GM18951 (cell line): ENCODE measurements around the gene ZNF804B.

Experiments used
- POLR2A ChIP-seq: IDR thresholded peaks from 4 replicates; pipeline ENCODE4 v1.6.1; 2011; ENCODE audit warnings: mild to moderate bottlenecking; ENCODE audit not compliant: insufficient read length, insufficient read depth; ENCODE audit errors: extremely low read depth
- in situ Hi-C: fragments of 300-500 bp; cut with MboI; formaldehyde crosslinking; loops from one replicate; pipeline ENCODE4 v1.12.0; 2022; ENCODE audit warnings: low sequenced_read_pairs, mixed read lengths, inconsistent platforms; ENCODE audit not compliant: unreplicated experiment

ZNF804B gene

GRCh38 chr7:88951826-88952225, 192.3 kb downstream of the ZNF804B start:
- in situ Hi-C loops = no loop called here

DNA sequence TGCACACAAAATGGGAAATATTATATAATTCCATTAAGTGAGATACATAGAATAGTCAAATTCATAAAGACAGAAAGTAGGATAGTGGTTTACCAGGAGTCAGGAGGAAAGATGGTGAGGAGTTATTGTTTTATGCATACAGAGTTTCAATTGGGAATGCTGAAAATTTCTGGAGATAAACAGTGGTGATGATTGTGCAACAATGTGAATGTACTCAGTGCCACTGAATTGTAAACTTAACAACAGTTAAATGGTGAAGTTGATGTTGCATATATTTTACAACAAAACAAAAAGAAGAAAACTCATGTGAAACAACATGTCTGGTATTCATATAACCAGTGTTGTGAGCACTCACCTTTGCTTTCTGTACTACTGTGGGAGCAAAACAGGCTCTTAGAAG, 204.9 kb downstream of the ZNF804B start:
- in situ Hi-C loops = no loop called here
- TF ChIP-seq POLR2A = no peak

More at GRCh38 chr7:88951826-88952225, 192.3 kb downstream of the ZNF804B start:
- no peak for TF ChIP-seq POLR2A

DNA sequence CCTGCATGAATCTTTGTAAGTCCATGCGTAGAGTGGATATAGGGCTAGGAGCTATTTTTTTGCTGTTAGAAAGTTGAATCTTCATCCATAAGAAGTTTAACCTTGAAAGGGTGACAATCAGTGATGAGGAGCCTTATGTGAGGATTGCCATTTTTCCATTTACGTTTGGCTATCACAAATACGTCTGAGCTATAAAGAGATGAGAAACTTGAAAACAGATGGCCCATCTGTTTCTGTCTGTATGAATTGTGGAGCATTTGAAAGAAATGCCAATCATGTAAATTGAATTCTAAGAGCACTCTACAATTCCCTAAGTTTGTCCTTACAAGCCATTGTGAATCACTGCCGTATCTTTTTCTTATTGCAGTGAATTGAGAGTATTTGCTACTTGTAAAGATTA, 205.9 kb downstream of the ZNF804B start:
- in situ Hi-C loops = no loop called here
- no peak for TF ChIP-seq POLR2A

DNA sequence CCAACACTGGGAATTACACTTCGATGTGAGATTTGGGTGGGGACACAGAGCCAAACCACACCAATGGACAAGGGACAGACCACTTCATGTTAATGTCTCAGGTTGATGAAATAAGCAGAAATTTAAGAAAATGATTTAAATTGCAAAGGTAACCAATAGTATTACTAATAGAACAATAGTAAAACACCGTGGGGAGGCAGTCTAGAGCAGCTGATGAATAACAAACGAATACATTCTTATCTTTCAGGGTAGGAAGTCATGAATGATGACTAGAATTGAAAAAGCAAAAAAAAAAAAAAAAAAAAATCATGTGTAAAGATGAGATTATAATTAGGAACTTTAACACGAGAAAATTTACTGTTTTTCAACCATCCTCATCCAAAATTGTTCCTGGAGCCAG, 207.9 kb downstream of the ZNF804B start:
- no peak for TF ChIP-seq POLR2A
- in situ Hi-C loops = no loop called here

DNA sequence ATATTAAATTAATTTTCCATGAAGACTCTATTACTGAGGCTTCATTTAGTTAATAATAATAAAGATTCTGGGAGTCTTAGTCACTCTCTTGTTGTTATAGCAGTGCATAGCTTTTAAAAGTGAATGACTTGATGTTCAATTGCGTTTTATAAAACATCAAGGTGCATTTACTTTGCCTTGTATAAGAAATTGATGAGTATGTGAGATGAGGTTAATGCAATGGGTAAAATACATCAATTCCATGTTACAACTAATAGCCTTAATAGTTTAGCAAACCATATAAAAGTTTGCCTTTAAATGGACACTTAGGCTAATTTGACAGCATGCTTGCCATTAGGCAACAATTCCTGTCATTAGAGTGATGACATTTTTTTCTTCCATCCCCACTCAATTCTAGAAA, 209.7 kb downstream of the ZNF804B start:
- in situ Hi-C loops = no loop called here
- TF ChIP-seq POLR2A = no peak

DNA sequence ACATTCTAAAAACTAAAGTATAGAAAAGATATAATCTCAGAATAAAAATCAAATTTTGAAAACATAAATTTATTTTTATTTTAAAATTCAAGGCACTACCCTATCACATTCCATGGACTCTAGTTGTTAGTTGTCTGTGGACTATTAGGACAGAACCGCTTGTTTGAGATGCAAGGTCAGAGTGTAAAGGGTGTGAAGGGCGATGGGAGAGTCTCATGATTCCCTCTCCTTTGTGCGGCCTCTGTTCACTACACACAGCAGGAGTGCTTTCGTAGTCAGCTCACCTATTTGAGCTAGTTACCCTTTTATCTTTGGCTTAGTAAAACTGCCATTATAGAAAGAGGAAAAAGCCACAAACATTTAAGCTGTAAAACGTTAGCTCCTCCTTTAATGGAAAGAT, 225.8 kb downstream of the ZNF804B start:
- TF ChIP-seq POLR2A = no peak
- in situ Hi-C loops = no loop called here

- TF ChIP-seq POLR2A = no peak
- in situ Hi-C loops = no loop called here
Observed at GRCh38 chr7:89001306-89001705, 241.8 kb downstream of the ZNF804B start.

DNA sequence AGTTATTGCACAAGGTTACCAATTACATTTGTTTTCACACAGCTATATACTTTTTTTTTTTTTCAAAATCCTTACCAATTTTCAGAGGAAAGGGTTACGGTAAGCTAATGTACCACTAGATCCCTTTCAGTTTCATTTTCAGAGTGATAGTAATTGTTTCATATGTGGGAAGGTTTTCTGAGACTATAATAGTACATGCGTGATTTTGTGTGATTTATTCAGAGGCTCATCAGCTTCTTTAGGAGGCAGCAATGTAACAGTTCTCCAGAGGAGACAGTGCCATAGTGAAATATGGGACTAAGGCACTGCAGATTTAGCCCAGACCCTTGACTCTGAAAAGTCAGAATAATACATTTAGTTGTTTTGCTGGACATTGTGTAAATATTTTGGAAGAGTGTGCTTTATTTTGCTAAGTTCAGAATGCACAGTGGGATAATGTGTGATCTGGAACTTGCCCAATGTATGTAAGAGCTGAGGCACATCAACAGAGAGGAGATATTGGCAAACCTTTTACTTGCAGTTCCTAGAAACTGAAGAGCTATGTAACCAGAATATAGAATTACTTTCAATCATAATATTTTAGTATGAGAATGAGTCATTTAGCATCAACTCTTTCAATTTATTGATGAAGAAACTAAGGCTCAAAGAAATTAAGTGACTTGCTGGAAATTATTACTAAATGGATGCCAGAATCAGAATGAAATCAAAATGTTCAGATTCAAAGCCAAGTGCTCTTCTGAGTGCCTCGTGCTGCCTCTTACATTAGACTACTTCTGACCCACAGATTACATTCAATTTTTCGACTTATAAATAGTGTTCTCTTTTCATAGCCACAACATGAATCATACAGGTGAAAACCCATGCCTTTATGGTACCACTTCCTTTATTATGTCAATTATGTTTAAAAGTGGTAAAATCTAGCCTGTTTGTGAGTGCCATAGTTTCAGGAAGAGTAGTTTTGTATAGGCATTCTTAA, 243.8 kb downstream of the ZNF804B start:
- in situ Hi-C loops = no loop called here
- TF ChIP-seq POLR2A = no peak

DNA sequence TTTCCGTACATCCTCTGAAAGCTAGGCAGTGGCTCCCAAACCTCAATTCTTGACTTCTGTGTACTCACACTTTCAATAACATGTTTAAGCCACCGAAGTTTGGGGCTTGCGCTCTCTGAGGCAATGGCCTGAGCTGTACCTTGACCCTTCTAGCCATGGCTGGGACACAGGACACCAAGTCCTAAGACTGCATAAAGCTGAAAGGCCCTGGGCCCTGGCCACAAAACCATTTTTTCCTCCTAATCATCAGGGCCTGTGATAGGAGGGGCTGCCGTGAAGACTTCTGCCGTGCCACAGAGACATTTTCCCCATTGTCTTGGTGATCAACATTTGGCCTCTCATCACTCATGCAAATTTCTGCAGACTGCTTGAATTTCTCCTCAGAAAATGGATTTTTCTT, 252.5 kb downstream of the ZNF804B start:
- in situ Hi-C loops = no loop called here
- no peak for TF ChIP-seq POLR2A

GRCh38 chr7:89017695-89018094, 258.2 kb downstream of the ZNF804B start:
- in situ Hi-C loops = no loop called here

GRCh38 chr7:89021741-89022140, 262.2 kb downstream of the ZNF804B start:
- TF ChIP-seq POLR2A = no peak
- in situ Hi-C loops = no loop called here

More at GRCh38 chr7:89017695-89018094, 258.2 kb downstream of the ZNF804B start:
- no peak for TF ChIP-seq POLR2A

DNA sequence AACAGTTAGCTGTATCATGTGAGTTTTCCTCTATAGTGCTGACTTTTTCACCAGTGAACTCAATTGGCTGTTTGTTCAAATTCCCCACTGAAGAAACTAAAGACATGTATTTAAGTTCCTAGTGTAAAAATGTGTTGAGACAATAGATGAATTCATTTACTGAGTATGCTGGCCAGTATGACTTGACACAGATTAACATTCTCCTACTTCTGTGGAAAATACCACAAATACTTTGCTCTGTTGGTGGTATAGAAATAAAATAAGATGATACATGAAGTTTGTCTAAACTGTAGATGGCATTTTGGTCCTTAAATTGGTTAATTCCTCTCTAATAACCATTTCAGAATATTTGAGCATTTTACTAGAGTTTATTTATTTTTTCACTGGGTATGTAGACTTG, 263.7 kb downstream of the ZNF804B start:
- in situ Hi-C loops = no loop called here

DNA sequence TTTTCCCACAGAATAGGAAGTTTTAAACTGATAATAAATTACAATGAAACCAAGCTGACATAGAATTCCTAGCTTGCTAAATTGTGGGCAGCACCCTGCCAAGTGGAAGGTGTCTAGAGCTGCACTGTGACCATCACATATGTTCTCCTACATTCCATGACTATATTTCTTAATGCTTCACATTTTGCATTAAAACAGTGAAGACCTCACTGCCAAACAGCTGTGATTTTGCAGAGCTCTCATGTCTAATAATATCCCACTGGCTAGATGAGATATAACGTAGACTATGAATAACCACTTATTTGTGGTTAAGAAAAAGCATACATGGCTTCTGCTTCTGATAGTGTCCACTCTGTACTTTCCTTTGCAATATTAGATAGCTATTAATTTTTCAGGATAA, 264.4 kb downstream of the ZNF804B start:
- in situ Hi-C loops = no loop called here
- no peak for TF ChIP-seq POLR2A

More for the DNA sequence above, 263.7 kb downstream of the ZNF804B start:
- no peak for TF ChIP-seq POLR2A

DNA sequence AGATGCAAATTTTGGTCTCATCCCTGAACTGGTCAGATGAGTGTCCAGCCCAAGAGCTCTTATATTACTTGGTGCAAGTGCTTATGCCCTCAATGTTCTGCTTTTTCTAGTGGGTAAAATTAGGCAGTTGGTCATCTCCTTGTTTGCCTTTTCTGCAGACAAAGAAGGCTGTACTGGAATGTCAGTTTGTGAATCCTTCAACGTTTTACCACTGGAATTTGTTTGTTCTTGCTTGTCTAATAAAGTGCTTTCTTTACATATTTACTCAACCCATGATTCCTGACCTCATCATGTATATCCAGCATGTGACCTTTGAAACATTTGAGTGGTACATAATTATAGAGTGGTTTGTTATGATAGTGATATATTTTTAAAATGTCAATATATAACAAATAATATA, 268.3 kb downstream of the ZNF804B start:
- in situ Hi-C loops = no loop called here
- TF ChIP-seq POLR2A = no peak

- in situ Hi-C loops = no loop called here
- TF ChIP-seq POLR2A = no peak
Observed at GRCh38 chr7:89028319-89028718, 268.8 kb downstream of the ZNF804B start.

DNA sequence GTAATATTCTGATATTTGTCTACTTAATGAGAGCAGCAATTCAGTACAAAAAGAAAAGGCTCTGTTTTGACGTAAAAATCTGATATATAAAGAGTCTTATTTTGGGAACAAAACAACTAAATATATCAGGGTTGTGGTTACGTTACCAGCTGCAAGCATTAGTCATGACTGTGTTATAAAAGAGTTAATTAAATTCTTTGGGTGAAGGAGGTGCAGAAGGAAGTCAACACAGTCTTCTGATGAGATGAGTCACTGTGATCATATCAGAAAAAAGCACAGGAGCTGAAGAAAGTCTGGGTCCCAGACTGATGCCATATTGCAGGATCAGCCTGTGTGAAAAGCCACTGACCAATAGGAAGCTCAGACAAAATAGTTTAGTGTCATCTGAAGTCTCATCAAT, 270.4 kb downstream of the ZNF804B start:
- no peak for TF ChIP-seq POLR2A
- in situ Hi-C loops = no loop called here
